Activated CD4-positive, alpha-beta T cell treated with anti-CD3 and anti-CD28 coated beads, Interleukin-2, amount 50 U/mL, for 48 hours (primary cell): ENCODE measurements around the gene TNS1.

Source experiments
- DNase-seq, 2 experiments: peaks; one replicate each; pipeline ENCODE4 v3.0.0-alpha.2; 2020

The TNS1 gene

GRCh38 chr2:217909156-217909820, 93.5 kb downstream of the TNS1 start:
- no peak for DNase-seq

DNA sequence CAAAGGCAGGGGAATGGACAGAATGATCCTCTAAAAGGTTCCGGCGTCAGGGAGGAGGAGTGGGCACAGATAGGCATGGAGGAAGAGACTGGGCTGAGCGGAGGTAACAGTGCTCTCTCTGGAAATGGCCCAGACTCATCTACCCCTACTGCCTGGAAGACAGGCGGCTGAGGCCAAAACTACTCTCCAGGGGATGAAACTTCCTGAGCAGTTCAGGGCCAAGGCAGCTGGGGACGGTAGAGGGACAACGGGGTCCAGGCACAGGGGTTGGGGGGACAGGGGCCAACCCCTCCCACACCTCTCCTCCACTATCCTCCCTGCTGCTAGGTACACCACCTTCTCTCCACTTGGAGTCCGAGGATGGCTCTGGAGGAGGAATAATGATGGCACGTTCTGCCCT, 94.3 kb downstream of the TNS1 start:
- DNase-seq: no peak

GRCh38 chr2:217907266-217907665, 95.5 kb downstream of the TNS1 start:
- DNase-seq: no peak

DNA sequence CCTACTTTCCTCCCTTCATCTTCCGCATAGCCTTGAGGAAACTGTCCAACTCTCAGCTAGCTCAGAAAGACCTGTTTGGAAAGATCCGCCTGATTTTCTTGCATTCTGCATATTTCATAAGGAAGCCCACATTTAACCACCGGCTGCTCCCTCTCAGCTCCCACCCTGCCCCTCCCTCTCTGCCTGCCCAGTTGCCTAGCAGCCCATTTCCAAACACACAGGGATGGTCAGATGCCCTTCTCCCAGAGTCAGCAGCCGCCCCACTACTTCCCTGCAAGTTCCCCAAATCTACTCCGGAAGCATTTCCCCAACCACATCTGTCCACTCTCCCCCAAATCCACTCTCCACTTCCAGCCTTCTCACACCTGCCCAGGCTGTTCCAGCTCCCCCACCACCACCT, 96.0 kb downstream of the TNS1 start:
- no peak for DNase-seq

- no peak for DNase-seq
Measured at GRCh38 chr2:217905896-217906295, 96.9 kb downstream of the TNS1 start.

DNA sequence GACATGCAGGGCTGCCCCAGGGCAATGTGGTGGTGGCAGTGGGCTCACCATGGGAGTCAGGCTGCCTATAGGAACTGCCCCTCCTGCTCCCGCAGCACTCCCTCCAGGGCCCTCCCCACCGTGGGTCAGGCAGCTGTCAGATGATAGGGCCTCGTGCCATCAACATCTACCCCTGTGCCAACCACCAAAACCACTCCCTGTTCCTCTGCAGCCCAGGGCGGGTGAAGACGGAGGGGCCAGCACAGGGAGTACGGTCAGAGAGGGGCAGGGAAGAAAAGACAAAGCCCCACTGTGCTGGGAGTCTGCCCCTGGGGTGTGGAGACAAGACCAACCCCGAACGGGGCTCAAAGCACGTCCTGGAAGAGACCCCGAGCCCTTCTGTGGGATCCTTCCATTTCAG, 97.4 kb downstream of the TNS1 start:
- no peak for DNase-seq

DNA sequence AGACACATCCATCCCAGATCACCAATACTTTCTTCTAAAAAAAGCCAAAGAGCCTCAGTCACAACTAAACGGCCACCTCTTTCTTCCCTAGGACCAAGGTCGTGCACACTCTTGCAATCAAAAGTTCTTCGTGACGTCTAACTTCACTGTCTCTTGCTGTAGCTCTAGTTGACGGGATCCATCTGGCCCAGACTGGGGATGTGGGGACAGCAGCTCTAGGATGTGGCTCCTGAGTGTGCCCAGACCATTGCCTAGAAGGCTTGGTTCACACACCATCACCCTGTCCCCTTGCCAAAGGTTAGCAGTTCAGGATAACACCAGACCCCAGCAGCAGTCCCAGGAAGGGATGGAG, 98.2 kb downstream of the TNS1 start:
- DNase-seq: no peak

GRCh38 chr2:217903859-217904613, 98.8 kb downstream of the TNS1 start:
- no peak for DNase-seq

GRCh38 chr2:217903142-217903858, 99.5 kb downstream of the TNS1 start:
- no peak for DNase-seq

- peak in 1 of 2 experiments; percentile 11 for DNase-seq
Measured at GRCh38 chr2:217902379-217903141, 100.2 kb downstream of the TNS1 start.

DNA sequence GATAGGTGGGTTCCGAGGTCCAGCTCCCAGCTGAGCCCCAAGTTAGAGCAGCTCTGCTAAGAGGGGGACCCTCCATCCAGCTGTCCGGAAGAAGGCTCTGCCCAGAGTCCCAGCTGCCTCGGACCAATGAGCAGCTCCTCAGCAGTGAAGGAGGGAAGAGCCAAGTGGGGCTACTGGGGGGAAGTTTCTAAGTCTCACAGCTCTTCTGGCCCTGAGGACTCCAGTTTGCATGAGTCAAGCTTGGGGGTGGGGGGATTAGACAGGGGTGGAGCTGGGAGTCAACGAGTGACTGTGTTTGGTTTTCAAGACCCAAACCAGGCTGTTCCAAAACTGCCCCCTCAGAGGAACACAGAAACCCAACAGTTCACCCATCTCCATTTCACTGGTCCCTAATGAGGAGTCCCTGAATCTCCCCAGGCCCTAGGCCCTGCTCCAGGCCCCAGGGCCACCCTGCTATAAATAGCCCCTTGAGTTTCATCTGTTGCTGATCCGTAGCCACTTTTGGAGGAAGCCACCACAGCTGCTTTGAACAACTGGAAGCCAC, 100.9 kb downstream of the TNS1 start:
- no peak for DNase-seq

DNA sequence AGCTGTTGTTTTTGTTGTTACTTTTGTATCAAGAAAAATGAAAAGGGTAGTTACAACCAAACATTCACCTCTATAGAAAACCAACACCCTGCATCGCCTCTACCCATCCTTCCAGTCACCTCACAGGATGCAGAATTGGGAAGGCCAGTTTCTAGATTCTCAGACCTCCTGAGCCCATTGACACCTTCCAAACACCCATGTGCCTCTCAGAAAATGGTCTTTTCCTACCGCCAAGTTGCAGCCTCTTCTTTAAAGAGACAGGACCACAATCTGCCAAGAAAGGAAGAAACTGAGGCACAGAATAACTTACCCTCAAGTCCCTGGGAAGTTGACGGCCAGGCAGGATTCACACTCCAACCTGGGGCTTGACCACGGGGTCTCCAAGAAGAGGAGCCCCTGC, 101.4 kb downstream of the TNS1 start:
- no peak for DNase-seq

- DNase-seq: no peak
Measured at GRCh38 chr2:217900780-217901360, 101.9 kb downstream of the TNS1 start.

- DNase-seq: no peak
Measured at GRCh38 chr2:217900010-217900779, 102.6 kb downstream of the TNS1 start.

GRCh38 chr2:217899231-217900009, 103.4 kb downstream of the TNS1 start:
- peak; percentile 4 to 13 for DNase-seq

- no peak for DNase-seq
Measured at GRCh38 chr2:217897816-217898806, 104.7 kb downstream of the TNS1 start.

- DNase-seq: no peak
Measured at GRCh38 chr2:217897091-217897715, 105.6 kb downstream of the TNS1 start.

DNA sequence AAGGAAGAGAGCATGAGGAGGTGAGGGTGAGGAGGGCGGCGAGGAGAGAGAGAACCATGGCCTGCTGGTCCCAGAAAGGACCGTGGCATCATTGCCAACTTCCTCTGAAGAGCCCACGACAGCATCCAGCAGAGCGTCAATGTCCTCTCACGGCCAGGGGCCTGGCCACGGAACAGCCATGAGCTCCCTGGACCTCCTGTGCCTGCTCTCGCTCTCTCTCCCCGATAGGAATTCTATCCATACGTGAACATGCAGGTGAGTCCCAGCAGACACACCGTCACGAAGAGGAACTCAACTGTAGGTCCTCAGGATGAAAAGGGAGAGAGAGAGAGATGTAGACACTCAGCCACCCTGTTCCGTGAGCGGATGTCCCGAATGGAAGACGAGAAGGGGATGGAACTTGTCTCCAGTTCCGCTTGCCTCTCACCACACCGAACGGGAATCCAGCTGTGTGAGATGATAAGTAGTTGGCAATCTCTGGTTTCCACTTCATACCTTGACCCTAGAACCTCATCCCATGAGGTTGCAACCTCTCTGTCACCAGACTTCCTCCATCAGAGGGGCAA, 107.6 kb downstream of the TNS1 start:
- DNase-seq: no peak

GRCh38 chr2:217893440-217893839, 109.4 kb downstream of the TNS1 start:
- DNase-seq: no peak
